Measurements from ENCODE around the gene ADAMTS12. TPM values are rescaled to one million over a fixed set of nuclear protein-coding genes. Genes with fewer than 3 reads are reported as not detected.

ADAMTS12 gene
- total RNA-seq, 1 experiment from 2014 or later: 0.05 TPM

DNA sequence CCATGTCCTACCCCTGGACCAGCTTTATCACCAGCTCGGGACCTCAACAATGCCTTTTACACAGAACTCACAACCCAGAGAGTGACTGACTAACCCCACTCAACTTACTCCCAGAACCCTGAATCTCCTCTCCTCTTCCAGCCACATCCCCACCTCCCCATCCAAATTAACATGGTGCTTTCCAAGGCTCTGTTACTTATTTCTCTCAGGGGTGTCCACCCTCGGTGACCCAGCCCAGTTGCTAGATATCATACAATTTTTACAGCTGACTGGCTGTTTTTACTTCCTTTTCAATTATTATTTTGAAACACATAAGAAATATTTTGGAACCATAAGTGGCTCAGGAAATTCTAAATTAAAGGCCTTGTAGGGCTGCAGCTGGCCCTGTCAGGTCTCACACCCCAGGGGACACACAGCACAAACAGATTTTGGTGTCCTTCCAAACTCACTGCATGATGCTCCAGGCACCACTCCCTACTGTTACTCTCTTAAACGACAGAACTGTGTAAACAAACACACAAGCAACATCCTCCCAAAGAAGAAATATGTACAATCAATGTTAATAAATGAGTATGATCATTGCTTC is 180.6 kb downstream of the ADAMTS12 start (continued):
- TF ChIP-seq, protein P1, sequence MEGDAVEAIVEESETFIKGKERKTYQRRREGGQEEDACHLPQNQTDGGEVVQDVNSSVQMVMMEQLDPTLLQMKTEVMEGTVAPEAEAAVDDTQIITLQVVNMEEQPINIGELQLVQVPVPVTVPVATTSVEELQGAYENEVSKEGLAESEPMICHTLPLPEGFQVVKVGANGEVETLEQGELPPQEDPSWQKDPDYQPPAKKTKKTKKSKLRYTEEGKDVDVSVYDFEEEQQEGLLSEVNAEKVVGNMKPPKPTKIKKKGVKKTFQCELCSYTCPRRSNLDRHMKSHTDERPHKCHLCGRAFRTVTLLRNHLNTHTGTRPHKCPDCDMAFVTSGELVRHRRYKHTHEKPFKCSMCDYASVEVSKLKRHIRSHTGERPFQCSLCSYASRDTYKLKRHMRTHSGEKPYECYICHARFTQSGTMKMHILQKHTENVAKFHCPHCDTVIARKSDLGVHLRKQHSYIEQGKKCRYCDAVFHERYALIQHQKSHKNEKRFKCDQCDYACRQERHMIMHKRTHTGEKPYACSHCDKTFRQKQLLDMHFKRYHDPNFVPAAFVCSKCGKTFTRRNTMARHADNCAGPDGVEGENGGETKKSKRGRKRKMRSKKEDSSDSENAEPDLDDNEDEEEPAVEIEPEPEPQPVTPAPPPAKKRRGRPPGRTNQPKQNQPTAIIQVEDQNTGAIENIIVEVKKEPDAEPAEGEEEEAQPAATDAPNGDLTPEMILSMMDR (IDR thresholded peaks at IDR 0.05 in 2 of 3, conservative IDR thresholded peaks at IDR 0.05 in 1 of 3; ENCODE audit: borderline replicate concordance in 1 of 3, insufficient read depth in 1 of 3, low read depth in 2 of 3, low read length in 2 of 3): no peak

GRCh38 chr5:33702867-33703266 is 188.9 kb downstream of the ADAMTS12 start:
- Histone ChIP-seq H3K4me3 (replicated peaks in 1 of 2; ENCODE audit: low read depth in 1 of 2, low read length in 2 of 2) (no peak overlapping the region), H3K9me3 (ENCODE audit: control insufficient read depth in 1 of 2, insufficient read depth in 1 of 2, low read depth in 1 of 2, low read length in 2 of 2) (no peaks in the 10 kb centered on the region), H3K79me2 (ENCODE audit: insufficient read depth, low read length) (no peaks in the 10 kb centered on the region), H3K9ac (ENCODE audit: low read length) (no peak overlapping the region), H3K4me2 (ENCODE audit: low read length) (no peak overlapping the region), H3K9me2 (ENCODE audit: insufficient read depth) (no peaks in the 10 kb centered on the region), H4K20me1 (ENCODE audit: insufficient read depth) (no peaks in the 10 kb centered on the region), H3K4me1 (ENCODE audit: control insufficient read depth in 1 of 2, insufficient read depth in 2 of 2, low read length in 2 of 2) (no peaks in the 10 kb centered on the region), H3K36me3 (ENCODE audit: control insufficient read depth in 1 of 2, insufficient read depth in 2 of 2, low read length in 2 of 2) (no peaks in the 10 kb centered on the region), H3K27me3 (ENCODE audit: insufficient read depth, low read length) (no peaks in the 10 kb centered on the region; the same call in 1 of the 2 replicates), H3K27ac (ENCODE audit: low read depth, low read length) (no peak overlapping the region), H2AFZ (ENCODE audit: low read depth, low read length, poor library complexity, severe bottlenecking) (no peak overlapping the region)
- intact Hi-C loops (cut with micrococcal nuclease): no loop called here
- DNase-seq (ENCODE audit: low read depth, low spot score) (no peak), ATAC-seq (no peak)
- ChIA-PET RAD21 (ENCODE audit: low non-redundant PET in 1 of 2, low total read pairs in 2 of 2, uncharacterized antibody in 2 of 2, unreplicated experiment in 2 of 2) (no interaction called here), CTCF (no interaction called here), POLR2A (no interaction called here)
- no TSS peak for BruUV-seq (replicated peaks)
- TF ChIP-seq EZH2 (IDR thresholded peaks at IDR 0.05) (no peak), SRF (IDR thresholded peaks at IDR 0.05; ENCODE audit: low read depth) (no peak), RAD21 (IDR thresholded peaks at IDR 0.05; ENCODE audit: low read depth) (no peak), CEBPB (IDR thresholded peaks at IDR 0.05; ENCODE audit: low read depth) (no peak), POLR2A (IDR thresholded peaks at IDR 0.05; ENCODE audit: borderline replicate concordance, extremely low read depth, insufficient read depth, insufficient read length) (no peak), ZNF274 (IDR thresholded peaks at IDR 0.05; ENCODE audit: low read depth, low read length) (no peak), EZH2phosphoT487 (IDR thresholded peaks at IDR 0.05; ENCODE audit: borderline replicate concordance) (no peak), CBX3 (IDR thresholded peaks at IDR 0.05; ENCODE audit: low read depth) (no peak), FOSL1 (IDR thresholded peaks at IDR 0.05; ENCODE audit: low read depth) (no peak), EGR1 (IDR thresholded peaks at IDR 0.05; ENCODE audit: low read depth) (no peak), SIN3A (IDR thresholded peaks at IDR 0.05; ENCODE audit: low read depth) (no peak), MAX (IDR thresholded peaks at IDR 0.05) (no peak)
- TF ChIP-seq, protein P2, sequence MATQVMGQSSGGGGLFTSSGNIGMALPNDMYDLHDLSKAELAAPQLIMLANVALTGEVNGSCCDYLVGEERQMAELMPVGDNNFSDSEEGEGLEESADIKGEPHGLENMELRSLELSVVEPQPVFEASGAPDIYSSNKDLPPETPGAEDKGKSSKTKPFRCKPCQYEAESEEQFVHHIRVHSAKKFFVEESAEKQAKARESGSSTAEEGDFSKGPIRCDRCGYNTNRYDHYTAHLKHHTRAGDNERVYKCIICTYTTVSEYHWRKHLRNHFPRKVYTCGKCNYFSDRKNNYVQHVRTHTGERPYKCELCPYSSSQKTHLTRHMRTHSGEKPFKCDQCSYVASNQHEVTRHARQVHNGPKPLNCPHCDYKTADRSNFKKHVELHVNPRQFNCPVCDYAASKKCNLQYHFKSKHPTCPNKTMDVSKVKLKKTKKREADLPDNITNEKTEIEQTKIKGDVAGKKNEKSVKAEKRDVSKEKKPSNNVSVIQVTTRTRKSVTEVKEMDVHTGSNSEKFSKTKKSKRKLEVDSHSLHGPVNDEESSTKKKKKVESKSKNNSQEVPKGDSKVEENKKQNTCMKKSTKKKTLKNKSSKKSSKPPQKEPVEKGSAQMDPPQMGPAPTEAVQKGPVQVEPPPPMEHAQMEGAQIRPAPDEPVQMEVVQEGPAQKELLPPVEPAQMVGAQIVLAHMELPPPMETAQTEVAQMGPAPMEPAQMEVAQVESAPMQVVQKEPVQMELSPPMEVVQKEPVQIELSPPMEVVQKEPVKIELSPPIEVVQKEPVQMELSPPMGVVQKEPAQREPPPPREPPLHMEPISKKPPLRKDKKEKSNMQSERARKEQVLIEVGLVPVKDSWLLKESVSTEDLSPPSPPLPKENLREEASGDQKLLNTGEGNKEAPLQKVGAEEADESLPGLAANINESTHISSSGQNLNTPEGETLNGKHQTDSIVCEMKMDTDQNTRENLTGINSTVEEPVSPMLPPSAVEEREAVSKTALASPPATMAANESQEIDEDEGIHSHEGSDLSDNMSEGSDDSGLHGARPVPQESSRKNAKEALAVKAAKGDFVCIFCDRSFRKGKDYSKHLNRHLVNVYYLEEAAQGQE (IDR thresholded peaks at IDR 0.05; ENCODE audit: low read depth): no peak
- TF ChIP-seq, protein P1 (IDR thresholded peaks at IDR 0.05 in 2 of 3, conservative IDR thresholded peaks at IDR 0.05 in 1 of 3; ENCODE audit: borderline replicate concordance in 1 of 3, insufficient read depth in 1 of 3, low read depth in 2 of 3, low read length in 2 of 3): no peak
- TF ChIP-seq, protein P3, sequence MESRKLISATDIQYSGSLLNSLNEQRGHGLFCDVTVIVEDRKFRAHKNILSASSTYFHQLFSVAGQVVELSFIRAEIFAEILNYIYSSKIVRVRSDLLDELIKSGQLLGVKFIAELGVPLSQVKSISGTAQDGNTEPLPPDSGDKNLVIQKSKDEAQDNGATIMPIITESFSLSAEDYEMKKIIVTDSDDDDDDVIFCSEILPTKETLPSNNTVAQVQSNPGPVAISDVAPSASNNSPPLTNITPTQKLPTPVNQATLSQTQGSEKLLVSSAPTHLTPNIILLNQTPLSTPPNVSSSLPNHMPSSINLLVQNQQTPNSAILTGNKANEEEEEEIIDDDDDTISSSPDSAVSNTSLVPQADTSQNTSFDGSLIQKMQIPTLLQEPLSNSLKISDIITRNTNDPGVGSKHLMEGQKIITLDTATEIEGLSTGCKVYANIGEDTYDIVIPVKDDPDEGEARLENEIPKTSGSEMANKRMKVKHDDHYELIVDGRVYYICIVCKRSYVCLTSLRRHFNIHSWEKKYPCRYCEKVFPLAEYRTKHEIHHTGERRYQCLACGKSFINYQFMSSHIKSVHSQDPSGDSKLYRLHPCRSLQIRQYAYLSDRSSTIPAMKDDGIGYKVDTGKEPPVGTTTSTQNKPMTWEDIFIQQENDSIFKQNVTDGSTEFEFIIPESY (IDR thresholded peaks at IDR 0.05; ENCODE audit: extremely low read depth, insufficient replicate concordance, low read length): no peak

Measured in HCT116 (cell line).